ENCODE data around the gene PEX11G.

The PEX11G gene

DNA sequence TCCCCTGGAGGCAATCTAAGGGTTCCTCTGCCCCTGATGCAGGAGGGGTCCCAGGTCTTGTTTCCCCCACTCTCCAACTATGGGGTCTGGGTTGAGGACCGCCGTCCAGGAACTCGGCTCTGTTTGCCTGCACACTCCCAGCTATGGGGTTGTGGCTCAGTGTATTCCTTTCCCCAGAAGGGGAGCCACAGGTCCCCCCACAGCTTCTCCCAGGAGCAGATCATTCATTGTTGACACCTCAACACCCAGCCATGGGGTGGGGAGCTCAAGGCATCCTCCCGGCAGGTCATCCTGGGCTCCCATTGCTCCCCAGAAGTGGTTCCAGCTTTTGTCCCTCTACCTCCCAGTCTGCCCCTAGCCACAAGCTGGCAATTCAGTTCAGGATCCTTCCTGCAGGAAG, 28.0 kb upstream of the PEX11G start:
- Histone ChIP-seq H3K4me1 (ENCODE audit: control insufficient read depth, insufficient read depth, low read length) (peaks cover 5% of the 10 kb centered on the region), H3K36me3 (ENCODE audit: control insufficient read depth, insufficient read depth, low read length) (no peaks in the 10 kb centered on the region), H3K9me3 (ENCODE audit: control insufficient read depth, insufficient read depth, low read length) (no peaks in the 10 kb centered on the region), H3K4me3 (ENCODE audit: low read depth, low read length) (peak overlapping the region; percentile 78), H3K9ac (ENCODE audit: low read depth, low read length) (peak overlapping the region; percentile 94), H3K27me3 (ENCODE audit: control insufficient read depth, insufficient read depth, low read length) (no peaks in the 10 kb centered on the region)

DNA sequence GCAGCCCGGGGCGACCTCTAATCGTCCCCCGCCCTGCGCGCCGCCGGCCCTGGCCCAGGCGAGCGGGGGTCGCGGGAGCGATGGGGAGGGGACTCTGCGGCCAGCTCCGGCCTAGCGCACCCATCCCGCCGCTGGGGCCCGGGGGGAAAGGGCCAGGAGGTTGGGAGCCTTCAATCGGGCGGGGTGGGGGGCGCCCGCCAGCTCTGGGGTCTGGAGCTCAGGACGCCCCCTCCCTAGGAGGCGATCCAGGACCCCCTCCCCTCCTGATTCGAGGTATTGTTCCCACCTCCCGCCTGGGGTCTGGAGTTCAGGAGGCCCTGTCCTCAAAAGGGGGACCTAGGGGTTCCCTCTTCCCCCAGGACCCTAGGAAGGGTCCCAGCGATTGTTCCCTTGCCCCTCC, 27.5 kb upstream of the PEX11G start:
- Histone ChIP-seq H3K9ac (ENCODE audit: low read depth, low read length) (peak overlapping the region; percentile 94), H3K4me3 (ENCODE audit: low read depth, low read length) (peak overlapping the region; percentile 78), H3K27me3 (ENCODE audit: control insufficient read depth, insufficient read depth, low read length) (no peaks in the 10 kb centered on the region), H3K4me1 (ENCODE audit: control insufficient read depth, insufficient read depth, low read length) (peaks cover 5% of the 10 kb centered on the region), H3K36me3 (ENCODE audit: control insufficient read depth, insufficient read depth, low read length) (no peaks in the 10 kb centered on the region), H3K9me3 (ENCODE audit: control insufficient read depth, insufficient read depth, low read length) (no peaks in the 10 kb centered on the region)

DNA sequence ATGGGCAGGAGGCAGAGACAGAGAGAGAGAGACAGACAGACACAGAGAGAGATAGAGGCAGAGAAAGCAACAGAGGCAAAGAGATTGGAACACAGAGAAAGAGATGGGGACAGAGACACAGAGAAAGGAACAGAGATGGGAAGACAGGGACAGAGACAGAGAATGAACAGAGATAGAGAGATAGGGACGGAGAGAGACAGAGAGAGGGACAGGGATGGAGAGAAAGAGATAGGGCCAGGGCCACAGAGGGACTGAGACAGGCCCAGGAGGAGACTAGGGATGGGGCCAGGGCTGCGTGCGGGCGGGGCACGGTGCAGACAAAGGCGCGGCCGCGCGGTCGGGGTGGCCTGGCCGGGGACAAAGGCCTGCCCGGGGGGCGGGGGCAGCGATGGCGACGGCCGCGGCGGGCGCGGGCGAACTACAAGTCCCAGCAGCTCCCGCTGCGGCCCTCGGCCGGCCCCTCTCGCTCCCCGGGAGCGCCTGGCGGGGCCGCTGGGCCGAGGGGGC, 26.9 kb upstream of the PEX11G start, which contains the start of gene ZNF358:
TSS of gene ZNF358 (plus strand) at position 459 of the 507 bp plus-strand sequence. CDS start 3,140 bp downstream, outside the sequence.
- Histone ChIP-seq H3K27me3 (ENCODE audit: control insufficient read depth, insufficient read depth, low read length) (no peaks in the 10 kb centered on the region), H3K4me1 (ENCODE audit: control insufficient read depth, insufficient read depth, low read length) (peaks cover 5% of the 10 kb centered on the region), H3K9me3 (ENCODE audit: control insufficient read depth, insufficient read depth, low read length) (no peaks in the 10 kb centered on the region), H3K9ac (ENCODE audit: low read depth, low read length) (peak within 1 kb of the TSS; percentile 94), H3K4me3 (ENCODE audit: low read depth, low read length) (peak within 1 kb of the TSS; percentile 78), H3K36me3 (ENCODE audit: control insufficient read depth, insufficient read depth, low read length) (no peaks in the 10 kb centered on the region)

DNA sequence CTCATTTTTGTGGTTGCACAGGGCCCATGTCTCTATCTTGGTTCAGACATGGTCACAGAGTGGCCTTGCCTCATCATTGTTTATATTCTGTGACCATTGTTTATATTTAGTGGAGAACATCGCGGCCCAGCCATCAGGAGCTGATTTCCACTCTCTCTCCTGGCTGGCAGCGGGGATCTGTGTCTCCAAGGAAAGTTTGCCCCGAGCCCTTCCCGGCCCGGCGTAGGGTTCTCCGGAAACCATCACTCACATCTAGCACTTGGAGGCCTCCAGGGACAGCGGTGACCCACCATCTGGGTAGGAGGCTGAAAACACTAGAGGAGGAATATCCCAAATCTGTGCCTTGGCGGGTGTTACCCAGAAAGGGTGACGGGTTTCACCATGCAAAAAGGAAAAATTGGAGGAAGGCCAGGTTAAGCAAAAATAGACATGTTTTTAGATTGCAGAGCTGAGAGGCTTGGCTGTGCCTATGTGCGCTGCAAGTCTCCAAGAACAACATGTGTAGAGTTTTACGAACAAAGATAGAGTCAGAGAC, 26.3 kb upstream of the PEX11G start:
- H3K9me3 ChIP-seq (ENCODE audit: control insufficient read depth, insufficient read depth, low read length), result no peaks in the 10 kb centered on the region
- H3K9ac ChIP-seq (ENCODE audit: low read depth, low read length), result no peak overlapping the region
- no peaks in the 10 kb centered on the region for H3K27me3 ChIP-seq (ENCODE audit: control insufficient read depth, insufficient read depth, low read length)

DNA sequence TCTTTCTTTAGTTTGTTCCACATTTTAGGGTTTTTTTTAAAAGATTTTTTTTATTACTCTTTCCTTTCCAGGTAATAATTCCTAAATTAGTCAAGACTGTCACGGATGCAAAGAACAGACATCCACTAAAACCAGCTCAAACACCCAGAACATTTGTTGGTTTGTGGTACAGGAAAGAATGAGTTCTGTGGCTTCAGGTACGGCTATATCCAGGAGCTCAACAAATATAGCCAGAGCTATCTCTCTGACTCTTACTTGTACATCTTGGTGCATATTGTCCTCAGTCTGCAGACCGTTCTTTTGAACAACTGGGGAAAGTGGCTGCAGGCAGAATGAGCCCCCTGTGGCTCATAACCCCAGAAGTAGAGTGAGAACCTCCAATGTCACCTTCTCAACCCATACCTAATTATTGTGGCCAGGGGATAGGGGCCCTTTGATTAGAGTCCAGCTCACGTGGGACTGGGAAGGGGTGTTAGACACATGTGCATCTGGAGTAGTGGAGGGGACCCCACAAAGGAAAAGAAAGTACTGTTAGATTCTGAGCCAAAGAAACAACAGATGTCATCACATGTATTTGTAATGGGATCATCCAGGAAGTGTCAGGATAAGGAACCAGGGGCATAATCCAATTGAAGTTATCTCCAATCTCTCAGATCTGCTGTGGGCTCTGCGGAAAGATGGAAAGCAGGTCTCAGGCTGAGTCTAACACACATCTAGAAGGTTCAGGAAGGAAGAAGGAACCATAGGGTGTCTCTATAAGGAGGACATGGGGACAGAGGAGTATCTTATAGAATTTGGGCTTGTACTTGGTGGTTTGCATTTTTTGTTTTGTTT, 25.2 kb upstream of the PEX11G start:
- peaks cover 5% of the 10 kb centered on the region for H3K4me1 ChIP-seq (ENCODE audit: control insufficient read depth, insufficient read depth, low read length)
- no peaks in the 10 kb centered on the region for H3K27me3 ChIP-seq (ENCODE audit: control insufficient read depth, insufficient read depth, low read length)
- H3K36me3 ChIP-seq (ENCODE audit: control insufficient read depth, insufficient read depth, low read length), result no peaks in the 10 kb centered on the region
- H3K9me3 ChIP-seq (ENCODE audit: control insufficient read depth, insufficient read depth, low read length), result no peaks in the 10 kb centered on the region
- no peak overlapping the region for H3K4me3 ChIP-seq (ENCODE audit: low read depth, low read length)
- H3K9ac ChIP-seq (ENCODE audit: low read depth, low read length), result no peak overlapping the region

More for the DNA sequence above, 26.3 kb upstream of the PEX11G start:
- Histone ChIP-seq H3K4me3 (ENCODE audit: low read depth, low read length) (no peak overlapping the region), H3K4me1 (ENCODE audit: control insufficient read depth, insufficient read depth, low read length) (peaks cover 5% of the 10 kb centered on the region), H3K36me3 (ENCODE audit: control insufficient read depth, insufficient read depth, low read length) (no peaks in the 10 kb centered on the region)

DNA sequence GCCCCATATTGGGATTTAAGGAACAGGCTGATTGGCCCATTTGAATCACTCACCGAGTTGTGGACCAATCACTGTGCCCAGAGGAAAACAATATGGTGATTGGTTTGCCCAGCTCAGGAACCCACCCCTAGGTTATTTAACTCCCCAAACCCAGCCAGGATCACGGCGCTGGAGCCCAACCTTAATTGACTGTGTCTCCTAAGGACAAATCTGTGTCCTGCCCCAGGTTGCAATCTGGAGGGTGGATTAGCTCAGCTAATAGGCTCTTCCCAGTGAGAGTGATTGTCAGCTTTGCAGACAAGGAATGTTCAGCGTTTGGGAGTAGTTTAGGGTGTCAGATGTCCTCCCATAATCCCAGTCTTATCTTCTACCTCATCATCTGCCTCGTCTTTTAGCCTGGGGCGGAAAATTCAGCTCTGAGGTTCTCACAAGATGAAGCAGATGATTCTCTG, 23.6 kb upstream of the PEX11G start:
- Histone ChIP-seq H3K4me1 (ENCODE audit: control insufficient read depth, insufficient read depth, low read length) (peaks cover 7% of the 10 kb centered on the region), H3K27me3 (ENCODE audit: control insufficient read depth, insufficient read depth, low read length) (no peaks in the 10 kb centered on the region), H3K4me3 (ENCODE audit: low read depth, low read length) (no peak overlapping the region)

DNA sequence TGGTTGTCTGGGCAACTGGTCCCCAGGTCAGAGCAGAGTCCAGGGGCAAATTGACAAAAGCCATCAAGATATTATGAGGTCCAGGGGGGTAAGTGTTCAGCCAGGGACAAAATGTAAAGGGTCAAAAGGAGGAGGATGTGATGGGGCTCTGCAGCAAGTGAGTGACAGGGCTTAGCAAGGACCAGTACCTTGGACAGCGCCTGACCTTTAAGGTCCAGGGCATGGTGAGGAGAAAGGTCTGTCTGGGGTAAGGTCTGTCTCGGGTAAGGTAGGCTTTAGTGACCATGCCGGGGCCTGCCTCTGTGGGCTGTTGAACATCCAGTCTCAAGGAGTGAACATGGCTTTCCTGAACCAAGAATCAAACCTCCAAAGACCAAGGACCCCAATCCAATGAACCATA, 20.8 kb upstream of the PEX11G start:
- Histone ChIP-seq H3K4me1 (ENCODE audit: control insufficient read depth, insufficient read depth, low read length) (peaks cover 4% of the 10 kb centered on the region), H3K4me3 (ENCODE audit: low read depth, low read length) (no peak overlapping the region), H3K36me3 (ENCODE audit: control insufficient read depth, insufficient read depth, low read length) (no peaks in the 10 kb centered on the region), H3K9me3 (ENCODE audit: control insufficient read depth, insufficient read depth, low read length) (no peaks in the 10 kb centered on the region), H3K9ac (ENCODE audit: low read depth, low read length) (no peak overlapping the region), H3K27me3 (ENCODE audit: control insufficient read depth, insufficient read depth, low read length) (peaks cover under 1% of the 10 kb centered on the region)

More for the DNA sequence above, 23.6 kb upstream of the PEX11G start:
- Histone ChIP-seq H3K36me3 (ENCODE audit: control insufficient read depth, insufficient read depth, low read length) (no peaks in the 10 kb centered on the region), H3K9me3 (ENCODE audit: control insufficient read depth, insufficient read depth, low read length) (no peaks in the 10 kb centered on the region), H3K9ac (ENCODE audit: low read depth, low read length) (no peak overlapping the region)

DNA sequence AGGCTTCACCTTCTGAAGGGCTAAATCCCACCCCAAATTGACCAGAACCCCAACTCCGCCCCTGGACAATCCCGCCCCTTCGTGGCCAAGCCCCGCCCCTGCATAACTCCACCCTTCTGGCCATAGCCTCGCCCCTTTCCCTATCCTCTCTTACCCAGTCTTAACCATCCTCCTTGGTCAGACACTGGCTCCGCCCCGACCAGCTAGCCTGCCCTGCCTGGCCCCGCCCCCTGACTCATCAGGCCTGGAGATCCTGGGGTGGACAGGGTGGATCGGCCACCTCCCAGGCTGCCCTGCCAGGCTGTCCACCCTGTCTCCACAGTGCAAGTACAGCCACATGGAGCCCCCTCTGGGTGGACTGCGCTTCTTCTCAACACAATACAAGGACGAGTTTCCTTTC, 19.0 kb upstream of the PEX11G start:
- H3K9me3 ChIP-seq (ENCODE audit: control insufficient read depth, insufficient read depth, low read length), result no peaks in the 10 kb centered on the region
- no peak overlapping the region for H3K9ac ChIP-seq (ENCODE audit: low read depth, low read length)
- peaks cover 2% of the 10 kb centered on the region for H3K27me3 ChIP-seq (ENCODE audit: control insufficient read depth, insufficient read depth, low read length)
- H3K4me1 ChIP-seq (ENCODE audit: control insufficient read depth, insufficient read depth, low read length), result peaks cover 4% of the 10 kb centered on the region
- no peak overlapping the region for H3K4me3 ChIP-seq (ENCODE audit: low read depth, low read length)
- H3K36me3 ChIP-seq (ENCODE audit: control insufficient read depth, insufficient read depth, low read length), result no peaks in the 10 kb centered on the region

DNA sequence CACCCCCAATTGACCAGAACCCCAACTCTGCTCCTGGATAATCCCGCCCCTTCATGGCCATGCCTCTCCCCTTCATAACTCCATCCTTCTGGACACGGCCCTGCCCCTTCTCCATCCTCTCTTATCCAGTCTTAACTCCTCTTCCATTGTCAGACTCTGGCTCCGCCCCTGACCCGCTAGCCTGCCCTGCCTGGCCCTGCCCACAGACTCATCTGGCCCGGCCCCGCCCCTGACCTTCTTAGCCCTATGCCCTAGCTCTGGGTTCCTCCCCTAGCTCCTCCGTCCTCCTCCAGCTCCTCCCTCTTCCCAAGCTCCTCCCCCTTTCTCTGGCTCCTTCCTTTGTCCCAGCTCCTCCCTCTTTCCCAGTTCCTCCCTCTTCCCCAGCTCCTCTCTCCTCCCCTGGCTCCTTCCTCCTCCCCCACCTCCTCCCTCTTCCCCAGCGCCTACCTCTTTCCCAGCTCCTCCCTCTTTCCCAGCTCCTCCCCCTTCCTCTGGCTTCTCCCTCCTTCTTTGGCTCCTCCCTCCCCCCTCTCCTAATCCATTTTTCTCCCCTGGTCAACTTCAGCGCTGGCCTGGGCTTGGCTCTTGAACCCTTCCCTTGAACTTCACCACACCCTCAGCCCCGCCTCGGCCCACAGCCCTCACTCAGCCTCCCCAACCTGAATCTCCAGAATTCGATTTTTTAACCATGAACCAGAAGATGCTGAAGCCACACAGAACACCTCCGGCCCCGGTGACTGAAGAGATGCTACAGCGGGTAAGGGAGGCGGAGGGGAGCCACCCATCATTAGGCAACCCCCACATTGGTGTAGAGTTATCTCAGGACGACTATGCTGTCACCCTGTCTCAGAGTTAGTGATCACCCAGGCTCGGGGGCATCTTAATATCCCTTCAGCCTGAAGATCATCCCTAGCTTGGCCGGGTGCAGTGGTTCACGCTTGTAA, 17.8 kb upstream of the PEX11G start:
- Histone ChIP-seq H3K36me3 (ENCODE audit: control insufficient read depth, insufficient read depth, low read length) (no peaks in the 10 kb centered on the region), H3K9me3 (ENCODE audit: control insufficient read depth, insufficient read depth, low read length) (no peaks in the 10 kb centered on the region), H3K4me1 (ENCODE audit: control insufficient read depth, insufficient read depth, low read length) (peaks cover 4% of the 10 kb centered on the region), H3K27me3 (ENCODE audit: control insufficient read depth, insufficient read depth, low read length) (peaks cover 7% of the 10 kb centered on the region), H3K4me3 (ENCODE audit: low read depth, low read length) (peak overlapping the region; percentile 54), H3K9ac (ENCODE audit: low read depth, low read length) (no peak overlapping the region)

DNA sequence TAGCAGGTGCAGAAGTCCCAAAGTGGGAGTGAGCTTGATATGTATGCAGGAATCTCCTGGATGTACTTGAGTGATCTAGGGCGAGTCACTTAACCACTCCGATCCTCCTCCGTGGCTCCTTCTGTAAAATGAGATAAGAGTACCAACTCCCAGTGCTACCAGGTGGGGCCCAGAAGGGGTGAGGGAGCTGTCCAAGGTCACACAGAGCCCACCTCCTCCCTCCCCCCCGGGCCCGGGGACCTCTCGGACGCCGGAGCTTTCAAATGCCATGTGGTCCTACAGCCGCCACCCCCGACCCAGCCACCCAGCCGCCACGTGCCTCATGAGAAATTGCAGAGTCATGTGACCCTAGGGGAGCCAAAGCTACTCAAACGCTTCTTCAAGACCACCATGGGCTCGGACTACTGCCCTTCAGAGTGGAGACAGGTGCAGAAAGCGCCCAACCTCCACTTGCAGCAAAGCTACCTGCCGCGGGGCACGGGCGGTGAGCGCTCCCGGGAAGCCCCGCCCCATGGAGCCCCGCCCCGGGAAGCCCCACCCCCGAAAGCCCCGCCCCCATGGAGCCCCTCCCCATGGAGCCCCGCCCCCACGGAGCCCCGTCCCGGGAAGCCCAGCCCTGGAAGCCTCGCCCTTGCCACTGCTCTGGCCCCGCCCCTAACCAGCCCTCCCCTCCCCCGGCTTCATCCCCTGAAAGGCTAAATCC, 17.0 kb upstream of the PEX11G start:
- H3K4me1 ChIP-seq (ENCODE audit: control insufficient read depth, insufficient read depth, low read length), result peaks cover 4% of the 10 kb centered on the region
- peaks cover 12% of the 10 kb centered on the region for H3K27me3 ChIP-seq (ENCODE audit: control insufficient read depth, insufficient read depth, low read length)
- no peak overlapping the region for H3K9ac ChIP-seq (ENCODE audit: low read depth, low read length)
- peak overlapping the region; percentile 54 for H3K4me3 ChIP-seq (ENCODE audit: low read depth, low read length)
- no peaks in the 10 kb centered on the region for H3K36me3 ChIP-seq (ENCODE audit: control insufficient read depth, insufficient read depth, low read length)
- no peaks in the 10 kb centered on the region for H3K9me3 ChIP-seq (ENCODE audit: control insufficient read depth, insufficient read depth, low read length)

DNA sequence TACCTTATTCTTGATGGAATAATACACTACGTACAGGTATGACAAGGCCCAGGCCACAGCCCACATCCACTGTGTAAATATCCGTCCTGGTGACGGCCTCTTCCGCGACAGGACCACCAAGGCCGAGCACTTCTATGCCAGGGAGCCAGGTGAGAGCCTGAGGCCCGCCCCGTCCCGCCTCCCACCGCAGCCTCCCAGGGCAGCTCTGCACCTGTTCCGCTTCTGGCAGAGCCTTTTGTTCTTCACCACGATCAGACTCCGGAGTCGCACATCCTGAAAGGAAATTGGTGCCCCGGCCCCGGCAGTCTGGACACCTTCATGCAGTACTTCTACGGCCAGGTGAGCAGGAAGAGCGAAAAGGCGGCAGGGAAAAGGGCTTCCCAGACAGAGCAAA, 16.4 kb upstream of the PEX11G start:
- no peak overlapping the region for H3K9ac ChIP-seq (ENCODE audit: low read depth, low read length)
- H3K4me3 ChIP-seq (ENCODE audit: low read depth, low read length), result peak overlapping the region; percentile 53
- peaks cover 16% of the 10 kb centered on the region for H3K27me3 ChIP-seq (ENCODE audit: control insufficient read depth, insufficient read depth, low read length)
- peaks cover 4% of the 10 kb centered on the region for H3K4me1 ChIP-seq (ENCODE audit: control insufficient read depth, insufficient read depth, low read length)
- no peaks in the 10 kb centered on the region for H3K9me3 ChIP-seq (ENCODE audit: control insufficient read depth, insufficient read depth, low read length)
- H3K36me3 ChIP-seq (ENCODE audit: control insufficient read depth, insufficient read depth, low read length), result no peaks in the 10 kb centered on the region

Data from iPS-15b (cell line).